ENCODE measurements around the gene UBA1. TPM values are rescaled to one million over a fixed set of nuclear protein-coding genes. Genes with fewer than 3 reads are reported as not detected.
"Not testable (repeated sequence)": the region's sequence is repeated elsewhere in the genome, so short reads cannot be mapped to it uniquely, and the experiment has no call there.

UBA1 gene
- total RNA-seq, 1 donor from 2014 or later, result 350 TPM

GRCh38 chrX:47245156-47245555 lies 51.5 kb downstream of the UBA1 start:
- no peak for DNase-seq (ENCODE audit: low spot score in 2 of 2, unreplicated experiment in 2 of 2)
- Mint-ChIP-seq H3K4me3 (no peak overlapping the region), H3K27ac (no peak overlapping the region), H3K27me3 (ENCODE audit: low read depth) (no peaks in the 10 kb centered on the region), H3K36me3 (peaks cover 64% of the 10 kb centered on the region), H3K4me1 (no peaks in the 10 kb centered on the region), H3K9me3 (no peaks in the 10 kb centered on the region)
- no peak for TF ChIP-seq CTCF (IDR thresholded peaks at IDR 0.05; ENCODE audit: unreplicated experiment)

- no peak for TF ChIP-seq CTCF (IDR thresholded peaks at IDR 0.05; ENCODE audit: unreplicated experiment)
- Mint-ChIP-seq H3K27me3 (ENCODE audit: low read depth) (no peaks in the 10 kb centered on the region), H3K9me3 (no peaks in the 10 kb centered on the region), H3K36me3 (peaks cover 45% of the 10 kb centered on the region), H3K4me3 (no peak overlapping the region), H3K27ac (peak overlapping the region; percentile 82), H3K4me1 (peaks cover 2% of the 10 kb centered on the region)
- no peak for DNase-seq (ENCODE audit: low spot score in 2 of 2, unreplicated experiment in 2 of 2)
Measured at GRCh38 chrX:47247206-47247998, 53.8 kb downstream of the UBA1 start.

GRCh38 chrX:47247999-47248320 lies 54.3 kb downstream of the UBA1 start:
- Mint-ChIP-seq H3K4me1 (peaks cover 2% of the 10 kb centered on the region), H3K27ac (peak overlapping the region; percentile 82), H3K27me3 (ENCODE audit: low read depth) (no peaks in the 10 kb centered on the region), H3K36me3 (peaks cover 41% of the 10 kb centered on the region), H3K9me3 (no peaks in the 10 kb centered on the region), H3K4me3 (no peak overlapping the region)
- TF ChIP-seq CTCF (IDR thresholded peaks at IDR 0.05; ENCODE audit: unreplicated experiment), result no peak
- DNase-seq (ENCODE audit: low spot score in 2 of 2, unreplicated experiment in 2 of 2), result no peak

- Mint-ChIP-seq H3K9me3 (no peaks in the 10 kb centered on the region), H3K27ac (no peak overlapping the region)
Measured at GRCh38 chrX:47248576-47248975, 54.9 kb downstream of the UBA1 start.

GRCh38 chrX:47250017-47250347 lies 56.4 kb downstream of the UBA1 start:
- Mint-ChIP-seq H3K9me3 (peaks cover 11% of the 10 kb centered on the region), H3K36me3 (peaks cover 29% of the 10 kb centered on the region), H3K4me3 (no peak overlapping the region), H3K27me3 (ENCODE audit: low read depth) (no peaks in the 10 kb centered on the region), H3K4me1 (peaks cover 2% of the 10 kb centered on the region), H3K27ac (no peak overlapping the region)
- no peak for TF ChIP-seq CTCF (IDR thresholded peaks at IDR 0.05; ENCODE audit: unreplicated experiment)
- no peak for DNase-seq (ENCODE audit: low spot score in 2 of 2, unreplicated experiment in 2 of 2)

More at GRCh38 chrX:47248576-47248975, 54.9 kb downstream of the UBA1 start:
- Mint-ChIP-seq H3K27me3 (ENCODE audit: low read depth) (no peaks in the 10 kb centered on the region), H3K36me3 (peaks cover 40% of the 10 kb centered on the region), H3K4me3 (no peak overlapping the region), H3K4me1 (peaks cover 2% of the 10 kb centered on the region)
- TF ChIP-seq CTCF (IDR thresholded peaks at IDR 0.05; ENCODE audit: unreplicated experiment), result no peak
- no peak for DNase-seq (ENCODE audit: low spot score in 2 of 2, unreplicated experiment in 2 of 2)

- H3K36me3 Mint-ChIP-seq, H3K4me1 Mint-ChIP-seq: not testable (repeated sequence)
- peaks cover 31% of the 10 kb centered on the region for H3K9me3 Mint-ChIP-seq
Measured at GRCh38 chrX:47257620-47258019, 64.0 kb downstream of the UBA1 start.

More at GRCh38 chrX:47257620-47258019, 64.0 kb downstream of the UBA1 start:
- H3K27ac Mint-ChIP-seq; H3K4me3 Mint-ChIP-seq; H3K27me3 Mint-ChIP-seq (ENCODE audit: low read depth); DNase-seq (ENCODE audit: low spot score in 2 of 2, unreplicated experiment in 2 of 2): not testable (repeated sequence)

Other genes with a start within 250 kb of the UBA1 start
- 0.61 to 1.2 TPM (median 1.2 TPM) in 3 replicates for gene RGN, start 115.4 kb upstream of the UBA1 start, total RNA-seq
- 82.9 to 85.7 TPM (median 83.9 TPM) in 3 replicates for gene NDUFB11, start 49.1 kb upstream of the UBA1 start, total RNA-seq
- gene RBM10, start 48.6 kb upstream of the UBA1 start, total RNA-seq, result 56.7 to 61.4 TPM (median 58.7 TPM) in 3 replicates
- gene CDK16, start 24.9 kb downstream of the UBA1 start, total RNA-seq, result 216 to 226 TPM (median 221 TPM) in 3 replicates
- gene USP11, start 39.2 kb downstream of the UBA1 start, total RNA-seq, result 315 to 337 TPM (median 315 TPM) in 3 replicates
- gene ZNF157, start 176.7 kb downstream of the UBA1 start, total RNA-seq, result 0.68 to 1.1 TPM (median 0.69 TPM) in 3 replicates